Measurements from ENCODE around the gene IL4R.

IL4R gene

GRCh38 chr16:27363246-27363632 is 49.5 kb downstream of the IL4R start:
- DNase-seq, result no peak

- DNase-seq, result peak; percentile 56 to 65
These were observed 50.0 kb downstream of the IL4R start for GRCh38 chr16:27363797-27364196.

- DNase-seq, result peak; percentile 14 to 36
These were observed 50.8 kb downstream of the IL4R start for GRCh38 chr16:27364493-27365141.

- no peak for DNase-seq
These were observed 51.6 kb downstream of the IL4R start for GRCh38 chr16:27365142-27366089.

- no peak for DNase-seq
These were observed 53.1 kb downstream of the IL4R start for GRCh38 chr16:27366687-27367460.

- DNase-seq, result peak; percentile 64 to 84
These were observed 53.9 kb downstream of the IL4R start for GRCh38 chr16:27367461-27368357.

- DNase-seq, result no peak
These were observed 54.6 kb downstream of the IL4R start for GRCh38 chr16:27368358-27368722.

GRCh38 chr16:27369806-27370205 is 56.0 kb downstream of the IL4R start:
- no peak for DNase-seq

GRCh38 chr16:27370318-27370717 is 56.5 kb downstream of the IL4R start:
- no peak for DNase-seq

- DNase-seq, result no peak
These were observed 59.5 kb downstream of the IL4R start for GRCh38 chr16:27373312-27373711.

- no peak for DNase-seq
These were observed 60.5 kb downstream of the IL4R start for GRCh38 chr16:27374221-27374803.

- peak; percentile 85 to 88 for DNase-seq
These were observed 61.1 kb downstream of the IL4R start for GRCh38 chr16:27374804-27375425.

GRCh38 chr16:27377666-27378485 is 64.1 kb downstream of the IL4R start:
- no peak for DNase-seq

- DNase-seq, result no peak
These were observed 65.2 kb downstream of the IL4R start for GRCh38 chr16:27378871-27379481.

- no peak for DNase-seq
These were observed 66.1 kb downstream of the IL4R start for GRCh38 chr16:27379919-27380318.

- no peak for DNase-seq
These were observed 67.5 kb downstream of the IL4R start for GRCh38 chr16:27381236-27381635.

GRCh38 chr16:27381974-27382855 is 68.4 kb downstream of the IL4R start:
- DNase-seq, result peak; percentile 41 to 52

- no peak for DNase-seq
These were observed 69.9 kb downstream of the IL4R start for GRCh38 chr16:27383556-27384243.
